GM21619 (cell line): ENCODE measurements around the gene EIF2AK3.

Experiments
- ATAC-seq: cut with Tn5 transposase; IDR thresholded peaks from one replicate; pipeline ENCODE4 v1.9.1; 2021; ENCODE audit not compliant: unreplicated experiment

EIF2AK3 gene

GRCh38 chr2:88545118-88545517, 82.1 kb downstream of the EIF2AK3 start:
- no peak for ATAC-seq

DNA sequence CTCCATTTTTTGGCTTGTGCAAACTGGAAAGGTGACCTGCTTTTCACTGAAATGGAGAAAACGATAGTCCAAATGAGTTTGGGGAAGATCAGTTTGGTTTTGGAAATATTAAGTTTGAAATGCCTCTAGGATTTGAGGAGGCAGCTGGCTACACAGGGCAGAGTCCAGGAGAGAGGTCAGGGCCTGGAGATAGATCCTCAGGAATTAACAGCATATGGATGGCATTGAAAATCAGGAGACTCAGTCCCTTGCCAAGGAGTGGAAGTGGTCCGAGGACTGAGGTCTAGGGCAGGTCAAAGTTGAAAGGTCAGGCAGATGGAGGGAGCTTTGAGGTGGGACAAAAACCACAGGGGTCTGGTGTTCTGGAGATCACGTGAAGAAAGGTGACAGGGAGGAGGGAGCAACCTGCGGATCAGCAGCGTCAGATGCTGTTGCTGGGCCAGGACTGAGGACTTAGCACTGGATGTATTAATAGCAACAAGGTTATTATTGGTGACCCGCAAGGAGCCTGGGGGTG, 83.7 kb downstream of the EIF2AK3 start:
- ATAC-seq: no peak

- no peak for ATAC-seq
Observed at GRCh38 chr2:88542668-88543067, 84.6 kb downstream of the EIF2AK3 start.

- no peak for ATAC-seq
Observed at GRCh38 chr2:88540346-88540745, 86.9 kb downstream of the EIF2AK3 start.

GRCh38 chr2:88538362-88538917, 88.8 kb downstream of the EIF2AK3 start:
- ATAC-seq: no peak

DNA sequence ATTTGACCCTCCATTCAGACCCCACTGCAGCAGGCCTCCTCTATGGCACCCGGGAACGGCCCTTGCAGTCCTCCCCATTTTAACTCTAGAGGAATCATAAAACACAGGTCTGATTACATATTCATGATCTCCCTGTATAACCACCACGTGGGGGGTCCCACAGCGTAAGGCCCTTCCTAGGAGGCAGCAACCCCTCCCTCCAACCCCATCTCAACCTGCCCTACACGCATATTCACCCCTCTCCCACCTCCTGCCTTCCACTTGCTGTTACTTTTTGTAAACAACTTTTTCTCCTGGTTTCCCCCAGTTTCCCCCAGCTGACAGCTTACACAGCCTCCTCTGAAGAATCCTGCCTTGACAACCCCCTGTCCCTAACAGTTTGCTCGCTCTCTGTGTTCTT, 89.6 kb downstream of the EIF2AK3 start:
- no peak for ATAC-seq

GRCh38 chr2:88530081-88530480, 97.2 kb downstream of the EIF2AK3 start:
- no peak for ATAC-seq

DNA sequence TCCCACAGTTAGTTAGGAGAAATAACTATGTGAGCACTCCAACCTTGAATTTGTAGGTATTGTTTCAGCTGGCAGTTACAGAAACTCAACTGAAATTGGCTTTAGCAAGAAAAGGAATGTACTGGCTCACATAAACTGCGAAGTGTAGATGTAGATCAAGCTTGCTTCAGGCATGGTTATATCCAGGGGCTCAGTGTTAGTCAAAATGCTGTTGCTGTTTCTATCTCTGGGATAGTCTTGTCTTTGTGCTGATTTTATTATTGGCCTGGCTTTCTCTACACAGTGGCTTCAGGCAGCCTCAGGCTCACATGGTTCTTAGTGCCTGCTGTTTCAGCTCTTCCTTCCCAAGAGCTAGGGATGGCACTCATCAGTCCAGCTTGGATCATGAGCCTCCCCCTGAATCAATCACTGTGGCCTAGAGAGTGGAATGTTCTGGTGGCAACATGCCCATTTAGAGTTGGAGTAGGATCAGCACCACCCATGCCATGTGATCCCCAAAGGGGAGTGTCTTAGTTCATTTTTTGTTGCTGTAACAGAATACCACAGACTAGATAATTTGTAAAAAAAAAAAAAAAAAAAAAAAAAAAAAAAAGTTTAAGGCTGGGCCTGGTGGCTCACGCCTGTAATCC, 105.7 kb downstream of the EIF2AK3 start:
- no peak for ATAC-seq

- no peak for ATAC-seq
Observed at GRCh38 chr2:88517759-88518201, 109.5 kb downstream of the EIF2AK3 start.
